Measurements from ENCODE around the gene ATG7. TPM values are rescaled to one million over a fixed set of nuclear protein-coding genes. Genes with fewer than 3 reads are reported as not detected.

Gene ATG7
- total RNA-seq, 2 experiments from 2014 or later: 21.7 to 28.4 TPM

GRCh38 chr3:11327619-11328018 lies 55.4 kb downstream of the ATG7 start:
- no peaks in the 10 kb centered on the region for H3K79me2 ChIP-seq (ENCODE audit: insufficient read depth, low read depth, low read length)
- H4K20me1 ChIP-seq (ENCODE audit: insufficient read depth, low read length): no peaks in the 10 kb centered on the region
- DNase-seq (ENCODE audit: low spot score): no peak
- POLR2A ChIA-PET: no interaction called here
- BruUV-seq (replicated peaks): no TSS peak
- intact Hi-C loops (cut with micrococcal nuclease; ENCODE audit: unreplicated experiment): no loop called here
- H3K9me2 ChIP-seq (ENCODE audit: insufficient read depth, low read length): no peaks in the 10 kb centered on the region
- H3K9me3 ChIP-seq (ENCODE audit: low read length): no peaks in the 10 kb centered on the region
- TF ChIP-seq EZH2phosphoT487 (IDR thresholded peaks at IDR 0.05; ENCODE audit: borderline replicate concordance, low read depth, low read length) (no peak), CTCF (conservative IDR thresholded peaks at IDR 0.05; ENCODE audit: low read length) (no peak)
- CTCF ChIA-PET (ENCODE audit: unreplicated experiment): interaction anchor here (0.6 kb wide), 1 partner anchor 102 kb away, joined by 3 read pairs; no protein-coding TSS in a partner anchor
- no peaks in the 10 kb centered on the region for H3K4me1 ChIP-seq (ENCODE audit: insufficient read depth, low read length, poor library complexity, severe bottlenecking)
- no peaks in the 10 kb centered on the region for H3K36me3 ChIP-seq (ENCODE audit: insufficient read depth, low read length)
- H2AFZ ChIP-seq (ENCODE audit: low read length): no peak overlapping the region
- H3K4me3 ChIP-seq (ENCODE audit: low read depth, low read length, poor library complexity, severe bottlenecking): no peak overlapping the region
- no peak overlapping the region for H3K4me2 ChIP-seq (ENCODE audit: low read length)
- H3K27ac ChIP-seq (ENCODE audit: low read depth, low read length, poor library complexity, severe bottlenecking): no peak overlapping the region

GRCh38 chr3:11328196-11328945 lies 56.2 kb downstream of the ATG7 start:
- Histone ChIP-seq H2AFZ (ENCODE audit: low read length) (no peak overlapping the region), H3K36me3 (ENCODE audit: insufficient read depth, low read length) (no peaks in the 10 kb centered on the region), H3K4me2 (ENCODE audit: low read length) (no peak overlapping the region), H3K4me3 (ENCODE audit: low read depth, low read length, poor library complexity, severe bottlenecking) (no peak overlapping the region), H3K9me3 (ENCODE audit: low read length) (no peaks in the 10 kb centered on the region), H3K9me2 (ENCODE audit: insufficient read depth, low read length) (no peaks in the 10 kb centered on the region), H3K27ac (ENCODE audit: low read depth, low read length, poor library complexity, severe bottlenecking) (no peak overlapping the region), H3K4me1 (ENCODE audit: insufficient read depth, low read length, poor library complexity, severe bottlenecking) (no peaks in the 10 kb centered on the region), H3K79me2 (ENCODE audit: insufficient read depth, low read depth, low read length) (no peaks in the 10 kb centered on the region), H4K20me1 (ENCODE audit: insufficient read depth, low read length) (no peaks in the 10 kb centered on the region)
- no peak for DNase-seq (ENCODE audit: low spot score)
- BruUV-seq (replicated peaks): no TSS peak
- no peak for TF ChIP-seq CTCF (conservative IDR thresholded peaks at IDR 0.05; ENCODE audit: low read length)
- no peak for TF ChIP-seq EZH2phosphoT487 (IDR thresholded peaks at IDR 0.05; ENCODE audit: borderline replicate concordance, low read depth, low read length)
- intact Hi-C loops (cut with micrococcal nuclease; ENCODE audit: unreplicated experiment): no loop called here
- ChIA-PET POLR2A (no interaction called here), CTCF (ENCODE audit: unreplicated experiment) (no interaction called here)

- Histone ChIP-seq H3K79me2 (ENCODE audit: insufficient read depth, low read depth, low read length) (no peaks in the 10 kb centered on the region), H3K4me3 (ENCODE audit: low read depth, low read length, poor library complexity, severe bottlenecking) (no peak overlapping the region), H3K9me2 (ENCODE audit: insufficient read depth, low read length) (no peaks in the 10 kb centered on the region), H3K4me1 (ENCODE audit: insufficient read depth, low read length, poor library complexity, severe bottlenecking) (no peaks in the 10 kb centered on the region), H3K36me3 (ENCODE audit: insufficient read depth, low read length) (no peaks in the 10 kb centered on the region), H3K4me2 (ENCODE audit: low read length) (no peak overlapping the region), H3K27ac (ENCODE audit: low read depth, low read length, poor library complexity, severe bottlenecking) (no peak overlapping the region), H4K20me1 (ENCODE audit: insufficient read depth, low read length) (no peaks in the 10 kb centered on the region), H2AFZ (ENCODE audit: low read length) (no peak overlapping the region), H3K9me3 (ENCODE audit: low read length) (no peaks in the 10 kb centered on the region)
- ChIA-PET POLR2A (no interaction called here), CTCF (ENCODE audit: unreplicated experiment) (no interaction called here)
- intact Hi-C loops (cut with micrococcal nuclease; ENCODE audit: unreplicated experiment): no loop called here
- TF ChIP-seq EZH2phosphoT487 (IDR thresholded peaks at IDR 0.05; ENCODE audit: borderline replicate concordance, low read depth, low read length) (no peak), CTCF (conservative IDR thresholded peaks at IDR 0.05; ENCODE audit: low read length) (no peak)
- no peak for DNase-seq (ENCODE audit: low spot score)
- no TSS peak for BruUV-seq (replicated peaks)
Measured at GRCh38 chr3:11329777-11330176, 57.6 kb downstream of the ATG7 start.

Data from OCI-LY7 (cell line).